HL-60/S4 treated with phorbol 12-myristate 13-acetate at 8.2 ng/mL for 4 days and 3 days (cell line): ENCODE data around the gene SLC52A1.
"Not testable (repeated sequence)": the region's sequence is repeated elsewhere in the genome, so short reads cannot be mapped to it uniquely, and the experiment has no call there.

Source experiments
- in situ Hi-C: fragments of 300-500 bp; cut with MboI; formaldehyde crosslinking; loops from 2 replicates; pipeline ENCODE4 v1.15.0; 2022; ENCODE audit warnings: low sequenced_read_pairs

Gene SLC52A1

DNA sequence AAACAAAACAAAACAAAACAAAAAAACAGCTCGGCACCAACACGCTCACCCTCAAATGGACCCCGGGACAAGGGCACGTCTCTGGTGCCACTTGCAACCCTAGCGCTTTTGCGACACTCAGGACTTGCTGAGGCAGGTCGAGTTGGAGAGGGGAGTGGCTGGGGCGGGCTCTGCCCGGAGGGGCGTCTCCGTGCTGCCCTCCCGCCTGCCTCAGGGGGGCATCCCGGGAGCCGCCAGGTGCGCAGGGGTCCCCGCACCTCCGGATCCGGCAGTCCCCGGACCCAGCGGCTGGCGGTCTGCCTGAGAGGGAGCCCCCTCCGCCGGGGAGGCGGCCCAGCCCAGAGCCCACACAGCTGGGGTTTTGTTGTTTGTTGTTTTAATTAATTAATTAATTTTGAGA is at the start of gene SLC52A1:
Gene SLC52A1, minus strand, starts transcription at position 112 of the 400 bp plus-strand sequence. CDS start 820 bp downstream, outside the sequence.
- in situ Hi-C loops, result no loop called here

- in situ Hi-C loops, result no loop called here
Measured at GRCh38 chr17:5080591-5080990, 45.4 kb upstream of the SLC52A1 start.

DNA sequence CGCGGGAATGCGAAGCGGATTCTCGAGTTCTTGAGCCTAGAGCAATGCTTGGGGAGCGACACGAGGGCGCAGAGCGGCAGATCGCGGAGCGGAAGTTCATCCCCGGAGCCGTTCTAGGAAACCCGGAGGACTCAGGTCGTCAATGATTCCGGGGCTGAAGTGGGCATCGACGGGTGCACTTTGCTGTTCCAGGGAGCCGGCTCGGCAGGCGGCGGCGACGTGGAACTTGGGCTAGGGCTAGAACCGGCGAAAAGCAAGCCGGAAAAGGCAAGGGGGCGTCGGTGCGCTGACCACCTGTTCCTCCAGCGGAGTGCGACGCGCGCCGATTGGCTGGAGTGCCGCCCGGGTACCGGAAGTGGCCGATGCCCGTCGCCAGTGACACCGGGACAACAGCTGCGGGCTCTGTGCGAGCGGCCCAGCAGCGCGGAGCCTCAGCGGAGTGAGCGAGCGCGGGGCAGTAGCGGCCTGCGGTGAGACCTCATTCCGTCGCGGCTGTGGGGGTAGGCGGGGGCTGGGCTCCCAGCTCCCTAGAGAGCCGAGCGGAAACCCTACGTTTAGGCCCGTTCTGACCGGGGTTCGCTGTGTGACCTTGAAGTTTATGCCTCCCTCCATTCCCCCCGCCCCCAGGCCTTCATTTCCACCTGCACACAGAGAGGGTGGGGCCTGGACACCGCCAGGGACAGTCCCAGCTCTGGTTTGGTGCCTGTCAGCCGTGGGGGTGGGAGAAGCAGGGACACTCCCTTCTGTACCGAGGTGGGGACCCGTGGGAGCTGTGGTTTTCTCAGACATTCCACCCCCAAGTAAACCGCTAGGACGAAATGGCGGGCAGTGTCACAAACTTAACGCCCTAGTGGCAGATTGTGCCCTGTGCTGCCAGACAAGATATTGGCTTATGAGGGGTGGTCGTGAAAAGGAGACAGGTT is 43.1 kb upstream of the SLC52A1 start, which contains the start of gene ZFP3:
Gene ZFP3, plus strand, starts transcription at position 362 of the 923 bp plus-strand sequence. CDS start 13,038 bp downstream, outside the sequence.
- in situ Hi-C loops, result no loop called here

GRCh38 chr17:5077781-5078105 is 42.5 kb upstream of the SLC52A1 start:
- in situ Hi-C loops, result no loop called here

GRCh38 chr17:5077275-5077674 is 42.0 kb upstream of the SLC52A1 start:
- in situ Hi-C loops, result not testable (repeated sequence)

GRCh38 chr17:5075472-5075871 is 40.2 kb upstream of the SLC52A1 start:
- in situ Hi-C loops, result not testable (repeated sequence)

- in situ Hi-C loops, result no loop called here
Measured at GRCh38 chr17:5069724-5070123, 34.5 kb upstream of the SLC52A1 start.

DNA sequence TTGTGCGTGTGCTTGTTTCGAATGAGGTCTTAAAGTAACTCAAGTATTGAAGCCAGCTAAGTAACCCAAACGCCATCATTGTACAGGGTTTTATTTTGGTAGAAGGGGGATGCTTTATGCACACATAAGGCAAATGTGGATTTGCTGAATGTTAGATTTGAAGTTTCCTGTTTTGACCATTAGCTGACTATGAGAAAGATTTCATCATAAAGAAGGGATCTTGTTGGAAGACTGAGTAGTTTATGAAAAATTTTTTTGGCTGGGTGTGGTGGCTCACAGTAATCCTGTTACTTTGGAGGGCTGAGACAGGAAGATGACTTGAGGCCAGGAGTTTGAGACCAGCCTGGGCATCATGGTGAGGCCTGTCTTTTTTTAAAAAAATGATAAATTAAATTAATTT is 33.0 kb upstream of the SLC52A1 start:
- in situ Hi-C loops, result no loop called here

- in situ Hi-C loops, result no loop called here
Measured at GRCh38 chr17:5065227-5065744, 30.1 kb upstream of the SLC52A1 start.

- in situ Hi-C loops, result no loop called here
Measured at GRCh38 chr17:5055543-5055942, 20.3 kb upstream of the SLC52A1 start.

- in situ Hi-C loops, result no loop called here
Measured at GRCh38 chr17:5050278-5050677, 15.1 kb upstream of the SLC52A1 start.

GRCh38 chr17:5049314-5049841 is 14.2 kb upstream of the SLC52A1 start:
- in situ Hi-C loops, result no loop called here

GRCh38 chr17:5047446-5047845 is 12.2 kb upstream of the SLC52A1 start:
- in situ Hi-C loops, result no loop called here

- in situ Hi-C loops, result no loop called here
Measured at GRCh38 chr17:5045496-5045895, 10.3 kb upstream of the SLC52A1 start.

DNA sequence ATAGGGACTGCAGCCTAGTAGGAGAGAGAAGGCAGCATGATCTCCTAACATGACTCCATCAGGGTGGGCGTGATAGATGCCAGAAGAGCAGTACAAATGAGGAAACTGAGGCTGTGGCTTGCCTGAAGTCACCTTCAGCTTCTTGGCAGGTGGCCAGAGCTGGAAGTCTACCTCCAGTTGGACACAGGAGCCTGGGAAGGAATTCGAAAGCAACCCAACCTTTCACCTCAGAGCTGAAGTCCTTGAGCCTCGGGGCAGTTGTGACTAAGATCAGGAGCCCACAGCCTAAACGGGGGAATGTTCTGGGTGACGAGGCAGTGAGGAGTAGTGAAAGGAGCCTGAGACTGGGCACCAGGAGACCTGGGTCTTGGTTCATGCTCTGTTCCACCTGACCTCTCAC is 9.4 kb upstream of the SLC52A1 start:
- in situ Hi-C loops, result no loop called here

DNA sequence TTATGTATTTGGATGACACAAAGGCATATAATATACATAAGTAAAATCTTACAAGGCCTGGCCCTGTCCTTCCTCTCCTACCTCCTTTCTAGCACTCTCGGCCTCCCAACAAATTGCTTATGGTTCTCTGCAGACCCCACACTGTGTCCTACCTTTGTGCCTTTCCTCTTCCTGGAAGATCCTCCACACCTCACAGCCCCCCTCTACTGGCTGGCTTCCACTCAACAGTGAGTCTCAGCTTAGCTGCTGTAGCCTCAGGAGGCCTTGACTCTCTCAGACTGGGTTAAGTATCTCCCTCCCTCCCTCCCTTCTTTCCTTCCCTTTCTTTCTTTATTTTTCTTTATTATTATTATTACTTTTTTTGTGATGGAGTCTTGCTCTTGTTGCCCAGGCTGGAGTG is 8.3 kb upstream of the SLC52A1 start:
- in situ Hi-C loops, result no loop called here

- in situ Hi-C loops, result no loop called here
Measured at GRCh38 chr17:5042157-5043022, 7.2 kb upstream of the SLC52A1 start.

- in situ Hi-C loops, result no loop called here
Measured at GRCh38 chr17:5034651-5035050, 575 bp downstream of the SLC52A1 start.

- in situ Hi-C loops, result no loop called here
Measured at GRCh38 chr17:5034063-5034462, 1.2 kb downstream of the SLC52A1 start.

- in situ Hi-C loops, result no loop called here
Measured at GRCh38 chr17:5033352-5034015, 1.7 kb downstream of the SLC52A1 start.

DNA sequence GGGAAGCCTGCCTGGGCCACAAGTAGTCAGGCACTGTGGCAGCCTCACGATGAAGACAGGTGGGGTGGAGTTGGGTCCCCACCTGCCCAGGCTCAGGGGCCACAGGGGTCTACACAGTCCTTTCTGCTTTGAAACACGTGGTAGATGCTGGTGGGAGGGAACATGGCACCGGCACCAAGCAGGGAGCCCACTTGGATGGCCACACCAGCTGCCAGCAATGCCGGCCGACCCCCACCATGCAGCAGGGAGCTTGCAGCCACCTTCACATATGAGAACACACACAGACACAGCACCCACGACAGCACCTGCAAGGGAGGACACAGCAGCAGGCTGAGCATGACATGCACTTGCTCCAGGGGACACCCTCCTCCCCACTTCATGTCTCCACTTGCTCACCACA is 2.4 kb downstream of the SLC52A1 start:
- in situ Hi-C loops, result no loop called here
